Right hindlimb (tissue), 1 donor: ENCODE data around the gene GPRC5C.
A peak's percentile ranks its signal among the peaks of the same experiment; 100 is the strongest.
"Not testable (repeated sequence)": the region's sequence is repeated elsewhere in the genome, so short reads cannot be mapped to it uniquely, and the experiment has no call there.

ENCODE experiments used
- DNase-seq: peaks from one replicate; pipeline ENCODE4 v3.0.0-alpha.2; 2018

The GPRC5C gene

GRCh38 chr17:74431568-74432423 lies at the start of gene GPRC5C:
GPRC5C (plus strand) TSS chr17:74432088; CDS start chr17:74439777, 7,689 bp downstream.
- DNase-seq = peak; percentile 83

GRCh38 chr17:74383141-74383540 lies 48.7 kb upstream of the GPRC5C start:
- DNase-seq = peak; percentile 13

GRCh38 chr17:74385201-74385600 lies 46.7 kb upstream of the GPRC5C start:
- DNase-seq = no peak

- peak; percentile 65 for DNase-seq
These were observed 45.5 kb upstream of the GPRC5C start for GRCh38 chr17:74386386-74386785.

GRCh38 chr17:74387365-74388218 lies 44.3 kb upstream of the GPRC5C start:
- peak; percentile 11 for DNase-seq

- DNase-seq = peak; percentile 7
These were observed 42.7 kb upstream of the GPRC5C start for GRCh38 chr17:74389084-74389753.

GRCh38 chr17:74389937-74390679 lies 41.8 kb upstream of the GPRC5C start:
- no peak for DNase-seq

- DNase-seq = peak; percentile 3
These were observed 40.9 kb upstream of the GPRC5C start for GRCh38 chr17:74390680-74391653.

- no peak for DNase-seq
These were observed 40.1 kb upstream of the GPRC5C start for GRCh38 chr17:74391771-74392170.

- peak; percentile 13 for DNase-seq
These were observed 39.0 kb upstream of the GPRC5C start for GRCh38 chr17:74392848-74393247.

GRCh38 chr17:74393346-74393942 lies 38.4 kb upstream of the GPRC5C start:
- peak; percentile 43 for DNase-seq

GRCh38 chr17:74394275-74394950 lies 37.5 kb upstream of the GPRC5C start:
- DNase-seq = peak; percentile 15

- DNase-seq = peak; percentile 15
These were observed 36.9 kb upstream of the GPRC5C start for GRCh38 chr17:74394977-74395376.

- DNase-seq = no peak
These were observed 35.3 kb upstream of the GPRC5C start for GRCh38 chr17:74396567-74396966.

- DNase-seq = no peak
These were observed 29.8 kb upstream of the GPRC5C start for GRCh38 chr17:74402048-74402447.

- no peak for DNase-seq
These were observed 28.3 kb upstream of the GPRC5C start for GRCh38 chr17:74403512-74404137.

GRCh38 chr17:74404218-74404617 lies 27.7 kb upstream of the GPRC5C start:
- no peak for DNase-seq

- DNase-seq = no peak
These were observed 27.1 kb upstream of the GPRC5C start for GRCh38 chr17:74404789-74405188.

GRCh38 chr17:74405311-74405710 lies 26.6 kb upstream of the GPRC5C start:
- not testable (repeated sequence) for DNase-seq

GRCh38 chr17:74407384-74407783 lies 24.5 kb upstream of the GPRC5C start:
- DNase-seq = no peak
